GM18507 (cell line): ENCODE data around the gene USO1.
"Not testable (repeated sequence)": the region's sequence is repeated elsewhere in the genome, so short reads cannot be mapped to it uniquely, and the experiment has no call there.

Source experiments
- DNase-seq: peaks from one replicate; pipeline ENCODE4 v3.0.0; 2011; ENCODE audit warnings: low read depth; ENCODE audit not compliant: insufficient read length; ENCODE audit errors: extremely low spot score
- FAIRE-seq: peaks from 2 replicates; lab custom pipeline; 2011; peaks lifted over from hg19 to GRCh38; lab: Jason Lieb, UNC

USO1 gene

GRCh38 chr4:75708218-75708691 is 16.1 kb upstream of the USO1 start:
- FAIRE-seq (peak; percentile 66), DNase-seq (no peak)

GRCh38 chr4:75710246-75710645 is 14.1 kb upstream of the USO1 start:
- FAIRE-seq (no peak), DNase-seq (no peak)

GRCh38 chr4:75714011-75714410 is 10.4 kb upstream of the USO1 start:
- DNase-seq (no peak), FAIRE-seq (no peak)

- FAIRE-seq (no peak), DNase-seq (no peak)
These were observed 9.7 kb upstream of the USO1 start for GRCh38 chr4:75714704-75715103.

- peak; percentile 5 for FAIRE-seq
- DNase-seq, result no peak
These were observed 9.1 kb upstream of the USO1 start for GRCh38 chr4:75715105-75715799.

- not testable (repeated sequence) for FAIRE-seq, DNase-seq
These were observed 8.3 kb upstream of the USO1 start for GRCh38 chr4:75716054-75716453.

GRCh38 chr4:75717408-75717807 is 7.0 kb upstream of the USO1 start:
- no peak for DNase-seq
- FAIRE-seq, result no peak

- DNase-seq (no peak), FAIRE-seq (no peak)
These were observed 5.8 kb upstream of the USO1 start for GRCh38 chr4:75718529-75718928.

GRCh38 chr4:75722417-75722816 is 2.0 kb upstream of the USO1 start:
- FAIRE-seq (no peak), DNase-seq (no peak)

- FAIRE-seq (no peak), DNase-seq (no peak)
These were observed 963 bp upstream of the USO1 start for GRCh38 chr4:75723163-75724065.

- FAIRE-seq, result peak; percentile 92
- DNase-seq, result peak; percentile 51
These were observed 719 bp downstream of the USO1 start for GRCh38 chr4:75724867-75725724.

GRCh38 chr4:75725942-75726538 is 1.7 kb downstream of the USO1 start:
- FAIRE-seq, DNase-seq: not testable (repeated sequence)

- FAIRE-seq, result no peak
- no peak for DNase-seq
These were observed 2.2 kb downstream of the USO1 start for GRCh38 chr4:75726577-75726976.

- FAIRE-seq (no peak), DNase-seq (no peak)
These were observed 2.7 kb downstream of the USO1 start for GRCh38 chr4:75727073-75727472.

GRCh38 chr4:75729836-75730235 is 5.5 kb downstream of the USO1 start:
- no peak for FAIRE-seq
- no peak for DNase-seq

- no peak for DNase-seq
- FAIRE-seq, result no peak
These were observed 9.0 kb downstream of the USO1 start for GRCh38 chr4:75733369-75733768.

GRCh38 chr4:75735525-75735924 is 11.1 kb downstream of the USO1 start:
- FAIRE-seq (no peak), DNase-seq (no peak)

- DNase-seq, result no peak
- no peak for FAIRE-seq
These were observed 12.5 kb downstream of the USO1 start for GRCh38 chr4:75736862-75737261.

GRCh38 chr4:75737398-75737797 is 13.0 kb downstream of the USO1 start:
- FAIRE-seq (no peak), DNase-seq (no peak)
